ENCODE results near the gene COL2A1. TPM values are rescaled to one million over a fixed set of nuclear protein-coding genes. Genes with fewer than 3 reads are reported as not detected.

The COL2A1 gene
- total and polyA plus RNA-seq, 5 donors from 2014 or later, result not detected

- Histone ChIP-seq H3K9me3 (ENCODE audit: control insufficient read depth in 2 of 2, low read length in 2 of 2) (no peaks in the 10 kb centered on the region), H3K4me3 (ENCODE audit: low read depth, low read length) (no peak overlapping the region), H3K27ac (ENCODE audit: insufficient read depth, low read length, poor library complexity, severe bottlenecking) (no peak overlapping the region), H3K27me3 (ENCODE audit: control insufficient read depth, insufficient read depth, low read length) (no peaks in the 10 kb centered on the region), H3K36me3 (ENCODE audit: control insufficient read depth, insufficient read depth, low read length) (no peaks in the 10 kb centered on the region), H3K4me1 (ENCODE audit: control insufficient read depth, insufficient read depth, low read length, poor library complexity, severe bottlenecking) (no peaks in the 10 kb centered on the region)
- no peak overlapping the region for H3K27ac Mint-ChIP-seq
- H3K9me3 Mint-ChIP-seq, result no peaks in the 10 kb centered on the region
- no peak for ATAC-seq (ENCODE audit: low read depth in 2 of 2)
- DNase-seq, result no peak
- H3K4me1 Mint-ChIP-seq, result peaks cover 0 to 7% (median 3%) of the 10 kb centered on the region in 4 donors
- H3K4me3 Mint-ChIP-seq, result no peak overlapping the region
- H3K27me3 Mint-ChIP-seq, result peaks cover 6% of the 10 kb centered on the region
- H3K36me3 Mint-ChIP-seq, result no peaks in the 10 kb centered on the region
These were observed 32.5 kb upstream of the COL2A1 start for GRCh38 chr12:48036818-48037217.

GRCh38 chr12:48034835-48035805 is 30.8 kb upstream of the COL2A1 start:
- Histone ChIP-seq H3K4me1 (ENCODE audit: control insufficient read depth, insufficient read depth, low read length, poor library complexity, severe bottlenecking) (no peaks in the 10 kb centered on the region), H3K27ac (ENCODE audit: insufficient read depth, low read length, poor library complexity, severe bottlenecking) (no peak overlapping the region), H3K4me3 (ENCODE audit: low read depth, low read length) (no peak overlapping the region), H3K36me3 (ENCODE audit: control insufficient read depth, insufficient read depth, low read length) (no peaks in the 10 kb centered on the region), H3K9me3 (ENCODE audit: control insufficient read depth in 2 of 2, low read length in 2 of 2) (no peaks in the 10 kb centered on the region), H3K27me3 (ENCODE audit: control insufficient read depth, insufficient read depth, low read length) (no peaks in the 10 kb centered on the region)
- Mint-ChIP-seq H3K27ac (no peak overlapping the region), H3K4me1 (peaks cover 0 to 7% (median 3%) of the 10 kb centered on the region in 4 donors), H3K4me3 (no peak overlapping the region), H3K27me3 (peaks cover 6% of the 10 kb centered on the region), H3K36me3 (no peaks in the 10 kb centered on the region), H3K9me3 (no peaks in the 10 kb centered on the region)
- ATAC-seq (ENCODE audit: low read depth in 2 of 2) (no peak), DNase-seq (no peak)

- DNase-seq, result no peak
- H3K36me3 ChIP-seq (ENCODE audit: control insufficient read depth, insufficient read depth, low read length), result no peaks in the 10 kb centered on the region
- H3K27ac Mint-ChIP-seq, result no peak overlapping the region
- no peaks in the 10 kb centered on the region for H3K4me1 ChIP-seq (ENCODE audit: control insufficient read depth, insufficient read depth, low read length, poor library complexity, severe bottlenecking)
- no peak overlapping the region for H3K4me3 Mint-ChIP-seq
- no peak for ATAC-seq (ENCODE audit: low read depth in 2 of 2)
- no peaks in the 10 kb centered on the region for H3K27me3 ChIP-seq (ENCODE audit: control insufficient read depth, insufficient read depth, low read length)
- H3K4me3 ChIP-seq (ENCODE audit: low read depth, low read length), result no peak overlapping the region
- peaks cover 10% of the 10 kb centered on the region for H3K27me3 Mint-ChIP-seq
- peaks cover 0 to 7% (median 3%) of the 10 kb centered on the region in 4 donors for H3K4me1 Mint-ChIP-seq
- no peak overlapping the region for H3K27ac ChIP-seq (ENCODE audit: insufficient read depth, low read length, poor library complexity, severe bottlenecking)
- no peaks in the 10 kb centered on the region for H3K36me3 Mint-ChIP-seq
- no peaks in the 10 kb centered on the region for H3K9me3 Mint-ChIP-seq
- H3K9me3 ChIP-seq (ENCODE audit: control insufficient read depth in 2 of 2, low read length in 2 of 2), result no peaks in the 10 kb centered on the region
These were observed 29.2 kb upstream of the COL2A1 start for GRCh38 chr12:48033451-48033850.

- no peaks in the 10 kb centered on the region for H3K27me3 ChIP-seq (ENCODE audit: control insufficient read depth, insufficient read depth, low read length)
- Mint-ChIP-seq H3K27me3 (peaks cover 14% of the 10 kb centered on the region), H3K4me1 (peaks cover 0 to 4% (median 0%) of the 10 kb centered on the region in 4 donors), H3K9me3 (no peaks in the 10 kb centered on the region), H3K4me3 (no peak overlapping the region), H3K36me3 (no peaks in the 10 kb centered on the region), H3K27ac (no peak overlapping the region)
- no peaks in the 10 kb centered on the region for H3K9me3 ChIP-seq (ENCODE audit: control insufficient read depth in 2 of 2, low read length in 2 of 2)
- H3K36me3 ChIP-seq (ENCODE audit: control insufficient read depth, insufficient read depth, low read length), result no peaks in the 10 kb centered on the region
- no peak overlapping the region for H3K27ac ChIP-seq (ENCODE audit: insufficient read depth, low read length, poor library complexity, severe bottlenecking)
- DNase-seq (no peak), ATAC-seq (ENCODE audit: low read depth in 2 of 2) (no peak)
- no peak overlapping the region for H3K4me3 ChIP-seq (ENCODE audit: low read depth, low read length)
- no peaks in the 10 kb centered on the region for H3K4me1 ChIP-seq (ENCODE audit: control insufficient read depth, insufficient read depth, low read length, poor library complexity, severe bottlenecking)
These were observed 28.3 kb upstream of the COL2A1 start for GRCh38 chr12:48032597-48032996.

- Histone ChIP-seq H3K4me1 (ENCODE audit: control insufficient read depth, insufficient read depth, low read length, poor library complexity, severe bottlenecking) (no peaks in the 10 kb centered on the region), H3K4me3 (ENCODE audit: low read depth, low read length) (no peak overlapping the region), H3K9me3 (ENCODE audit: control insufficient read depth in 2 of 2, low read length in 2 of 2) (no peaks in the 10 kb centered on the region), H3K27ac (ENCODE audit: insufficient read depth, low read length, poor library complexity, severe bottlenecking) (no peak overlapping the region), H3K36me3 (ENCODE audit: control insufficient read depth, insufficient read depth, low read length) (no peaks in the 10 kb centered on the region), H3K27me3 (ENCODE audit: control insufficient read depth, insufficient read depth, low read length) (no peaks in the 10 kb centered on the region)
- H3K36me3 Mint-ChIP-seq, result no peaks in the 10 kb centered on the region
- no peaks in the 10 kb centered on the region for H3K4me1 Mint-ChIP-seq
- no peak for DNase-seq
- H3K9me3 Mint-ChIP-seq, result no peaks in the 10 kb centered on the region
- no peak for ATAC-seq (ENCODE audit: low read depth in 2 of 2)
- H3K27me3 Mint-ChIP-seq, result peaks cover 16% of the 10 kb centered on the region
- H3K4me3 Mint-ChIP-seq, result no peak overlapping the region
- H3K27ac Mint-ChIP-seq, result no peak overlapping the region
These were observed 27.1 kb upstream of the COL2A1 start for GRCh38 chr12:48031135-48031960.

- Histone ChIP-seq H3K27me3 (ENCODE audit: control insufficient read depth, insufficient read depth, low read length) (no peaks in the 10 kb centered on the region), H3K36me3 (ENCODE audit: control insufficient read depth, insufficient read depth, low read length) (no peaks in the 10 kb centered on the region), H3K9me3 (ENCODE audit: control insufficient read depth in 2 of 2, low read length in 2 of 2) (no peaks in the 10 kb centered on the region), H3K27ac (ENCODE audit: insufficient read depth, low read length, poor library complexity, severe bottlenecking) (no peak overlapping the region), H3K4me3 (ENCODE audit: low read depth, low read length) (no peak overlapping the region), H3K4me1 (ENCODE audit: control insufficient read depth, insufficient read depth, low read length, poor library complexity, severe bottlenecking) (no peaks in the 10 kb centered on the region)
- DNase-seq (no peak), ATAC-seq (ENCODE audit: low read depth in 2 of 2) (no peak)
- peaks cover 16% of the 10 kb centered on the region for H3K27me3 Mint-ChIP-seq
- H3K36me3 Mint-ChIP-seq, result no peaks in the 10 kb centered on the region
- H3K4me3 Mint-ChIP-seq, result no peak overlapping the region
- H3K4me1 Mint-ChIP-seq, result no peaks in the 10 kb centered on the region
- H3K9me3 Mint-ChIP-seq, result no peaks in the 10 kb centered on the region
- no peak overlapping the region for H3K27ac Mint-ChIP-seq
These were observed 25.9 kb upstream of the COL2A1 start for GRCh38 chr12:48030173-48030650.

- no peak overlapping the region for H3K27ac Mint-ChIP-seq
- no peaks in the 10 kb centered on the region for H3K36me3 Mint-ChIP-seq
These were observed 25.4 kb upstream of the COL2A1 start for GRCh38 chr12:48029491-48030172.

More at GRCh38 chr12:48029491-48030172, 25.4 kb upstream of the COL2A1 start:
- Histone ChIP-seq H3K36me3 (ENCODE audit: control insufficient read depth, insufficient read depth, low read length) (no peaks in the 10 kb centered on the region), H3K4me1 (ENCODE audit: control insufficient read depth, insufficient read depth, low read length, poor library complexity, severe bottlenecking) (no peaks in the 10 kb centered on the region), H3K27ac (ENCODE audit: insufficient read depth, low read length, poor library complexity, severe bottlenecking) (no peak overlapping the region), H3K9me3 (ENCODE audit: control insufficient read depth in 2 of 2, low read length in 2 of 2) (no peaks in the 10 kb centered on the region), H3K27me3 (ENCODE audit: control insufficient read depth, insufficient read depth, low read length) (no peaks in the 10 kb centered on the region), H3K4me3 (ENCODE audit: low read depth, low read length) (no peak overlapping the region)
- peaks cover 16% of the 10 kb centered on the region for H3K27me3 Mint-ChIP-seq
- no peaks in the 10 kb centered on the region for H3K4me1 Mint-ChIP-seq
- ATAC-seq (ENCODE audit: low read depth in 2 of 2), result no peak
- no peak for DNase-seq
- H3K9me3 Mint-ChIP-seq, result no peaks in the 10 kb centered on the region
- H3K4me3 Mint-ChIP-seq, result no peak overlapping the region
